Vagina (tissue), 2 donors: ENCODE data around the gene PSMD11. TPM values are rescaled to one million over a fixed set of nuclear protein-coding genes. Genes with fewer than 3 reads are reported as not detected.
"Not testable (repeated sequence)": the region's sequence is repeated elsewhere in the genome, so short reads cannot be mapped to it uniquely, and the experiment has no call there.

Experiments used
- DNase-seq, 2 donors: peaks; one replicate each; pipeline ENCODE4 v3.0.0-alpha.2; 2017; ENCODE audit errors: extremely low spot score in 2 of 2
- H3K27ac ChIP-seq: fragments of 200-600 bp; sonication (generic); one replicate; pipeline ENCODE4 v1.5.1; 2019
- H3K27me3 ChIP-seq: fragments of 200-600 bp; sonication (generic); one replicate; pipeline ENCODE4 v1.5.1; 2019
- H3K36me3 ChIP-seq, 2 donors: fragments of 200-600 bp; sonication (generic); one replicate each; pipeline ENCODE4 v1.5.1; 2017 to 2019
- H3K4me1 ChIP-seq: fragments of 200-600 bp; sonication (generic); one replicate; pipeline ENCODE4 v1.5.1; 2019
- H3K4me3 ChIP-seq, 2 donors: fragments of 200-600 bp; sonication (generic); 1 replicate in 1 of 2; 2 replicates in 1 of 2; pipeline ENCODE4 v1.5.1; 2016 to 2019
- H3K9me3 ChIP-seq: fragments of 200-600 bp; sonication (generic); one replicate; pipeline ENCODE4 v1.5.1; 2019
- POLR2A ChIP-seq, 2 donors: fragments of 450-650 bp; IDR thresholded peaks; one replicate each; pipeline ENCODE4 v1.6.1; 2017; ENCODE audit warnings: antibody characterized with exemption in 2 of 2, mild to moderate bottlenecking in 2 of 2, moderate library complexity in 2 of 2
- POLR2AphosphoS5 ChIP-seq, 2 donors: sonication (generic); formaldehyde crosslinking; IDR thresholded peaks; one replicate each; pipeline ENCODE4 v1.9.0; 2017; ENCODE audit warnings: antibody characterized with exemption in 2 of 2, mild to moderate bottlenecking in 2 of 2, low read depth in 1 of 2; ENCODE audit not compliant: insufficient read depth in 1 of 2
- intact Hi-C: fragments of 100-400 bp; cut with DNase I; formaldehyde crosslinking; loops from one replicate; pipeline ENCODE4 v1.15.1; 2023
- total RNA-seq: library from RNA; depleted of rRNA; stranded (reverse); fragments of >200 nt; gene quantifications from one replicate; pipeline ENCODE4 v1.2.3, GENCODE V29; 2016
- TF ChIP-seq, protein P1 (sequence below), 3 experiments: fragments of 450-650 bp in 2 of 3; fragments of 200-600 bp in 1 of 3; sonication (generic) in 1 of 3; IDR thresholded peaks; one replicate each; pipeline ENCODE4 v1.5.1; 2017 to 2019; ENCODE audit warnings: antibody characterized with exemption in 3 of 3, mild to moderate bottlenecking in 2 of 3, moderate library complexity in 2 of 3

PSMD11 gene
- total RNA-seq, 1 donor from 2014 or later, result 46.9 TPM

DNA sequence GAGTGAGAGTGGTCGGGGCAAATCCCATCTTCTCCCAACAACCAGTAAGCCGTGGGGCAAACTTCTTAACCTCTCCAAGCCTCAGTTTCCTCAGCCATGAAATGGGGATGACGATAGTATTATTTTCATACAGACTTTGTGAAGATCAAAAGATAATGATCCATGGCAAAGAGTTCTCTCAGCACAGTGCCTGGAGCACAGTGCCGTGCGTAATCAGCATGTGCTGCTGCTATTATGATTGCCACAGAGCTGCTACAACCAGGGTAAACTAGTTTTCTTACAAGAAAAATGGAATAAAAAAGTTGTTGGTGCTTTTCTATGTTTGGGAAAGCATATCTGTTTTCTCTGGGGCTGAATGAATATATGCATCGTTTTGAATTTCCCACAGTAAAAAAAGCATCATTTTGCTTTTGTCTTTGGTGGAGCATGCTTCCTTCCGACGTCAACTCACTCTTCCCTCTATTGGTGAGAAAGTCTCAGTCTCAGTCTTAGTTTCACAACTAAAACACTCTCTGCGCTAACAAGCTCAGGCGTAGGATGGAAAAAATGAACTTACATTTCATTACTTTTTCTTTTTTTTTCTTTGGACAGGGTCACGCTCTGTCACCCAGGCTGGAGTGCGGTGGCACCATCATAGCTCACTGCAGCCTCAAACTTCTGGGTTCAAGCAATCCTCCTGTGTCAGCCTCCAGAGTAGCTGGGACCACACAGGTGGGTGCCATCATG lies 79.7 kb downstream of the PSMD11 start:
- H3K4me1 ChIP-seq, result peaks cover 12% of the 10 kb centered on the region
- no peaks in the 10 kb centered on the region for H3K9me3 ChIP-seq
- DNase-seq, result no peak
- intact Hi-C loops, result no loop called here
- no peak overlapping the region for H3K27ac ChIP-seq
- TF ChIP-seq POLR2AphosphoS5 (IDR thresholded peaks at IDR 0.05; ENCODE audit: insufficient read depth in 1 of 2, low read depth in 1 of 2) (no peak), POLR2A (IDR thresholded peaks at IDR 0.05) (no peak)
- TF ChIP-seq, protein P1, sequence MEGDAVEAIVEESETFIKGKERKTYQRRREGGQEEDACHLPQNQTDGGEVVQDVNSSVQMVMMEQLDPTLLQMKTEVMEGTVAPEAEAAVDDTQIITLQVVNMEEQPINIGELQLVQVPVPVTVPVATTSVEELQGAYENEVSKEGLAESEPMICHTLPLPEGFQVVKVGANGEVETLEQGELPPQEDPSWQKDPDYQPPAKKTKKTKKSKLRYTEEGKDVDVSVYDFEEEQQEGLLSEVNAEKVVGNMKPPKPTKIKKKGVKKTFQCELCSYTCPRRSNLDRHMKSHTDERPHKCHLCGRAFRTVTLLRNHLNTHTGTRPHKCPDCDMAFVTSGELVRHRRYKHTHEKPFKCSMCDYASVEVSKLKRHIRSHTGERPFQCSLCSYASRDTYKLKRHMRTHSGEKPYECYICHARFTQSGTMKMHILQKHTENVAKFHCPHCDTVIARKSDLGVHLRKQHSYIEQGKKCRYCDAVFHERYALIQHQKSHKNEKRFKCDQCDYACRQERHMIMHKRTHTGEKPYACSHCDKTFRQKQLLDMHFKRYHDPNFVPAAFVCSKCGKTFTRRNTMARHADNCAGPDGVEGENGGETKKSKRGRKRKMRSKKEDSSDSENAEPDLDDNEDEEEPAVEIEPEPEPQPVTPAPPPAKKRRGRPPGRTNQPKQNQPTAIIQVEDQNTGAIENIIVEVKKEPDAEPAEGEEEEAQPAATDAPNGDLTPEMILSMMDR (IDR thresholded peaks at IDR 0.05), result no peak
- no peaks in the 10 kb centered on the region for H3K27me3 ChIP-seq
- no peak overlapping the region for H3K4me3 ChIP-seq
- no peaks in the 10 kb centered on the region for H3K36me3 ChIP-seq

DNA sequence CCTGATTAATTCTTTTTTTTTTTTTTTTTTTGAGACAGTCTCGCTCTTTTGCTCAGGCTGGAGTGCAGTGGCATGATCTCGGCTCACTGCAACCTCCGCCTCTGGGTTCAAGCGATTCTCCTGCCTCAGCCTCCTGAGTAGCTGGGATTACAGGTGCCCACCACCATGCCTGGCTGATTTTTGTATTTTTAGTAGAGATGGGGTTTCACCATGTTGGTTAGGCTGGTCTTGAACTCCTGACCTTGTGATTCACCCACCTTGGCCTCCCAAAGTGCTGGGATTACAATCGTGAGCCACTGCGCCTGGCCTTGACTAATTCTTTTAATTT lies 80.2 kb downstream of the PSMD11 start:
- intact Hi-C loops, H3K27me3 ChIP-seq, H3K36me3 ChIP-seq, DNase-seq, H3K27ac ChIP-seq, H3K4me1 ChIP-seq, H3K9me3 ChIP-seq, H3K4me3 ChIP-seq: not testable (repeated sequence)

DNA sequence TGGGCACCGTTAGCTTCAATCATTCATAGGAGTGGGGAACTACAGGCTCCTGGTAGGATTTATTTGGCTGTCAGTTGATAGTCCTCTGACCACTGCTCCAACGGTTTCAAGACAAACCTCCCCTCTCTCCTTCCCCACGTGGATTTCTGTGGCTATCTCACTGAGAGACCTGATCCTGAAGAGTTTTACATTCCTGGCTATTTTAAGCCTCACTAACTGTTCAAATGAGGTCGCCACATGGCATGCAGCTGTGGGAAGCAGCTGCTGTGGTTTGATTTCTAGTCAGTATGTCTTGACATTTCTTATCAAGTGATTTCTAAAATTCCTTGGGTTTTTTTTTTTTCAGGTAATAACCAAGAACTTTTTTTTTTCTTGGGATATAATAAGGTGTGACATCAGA lies 80.8 kb downstream of the PSMD11 start:
- Histone ChIP-seq H3K27ac (no peak overlapping the region), H3K27me3 (no peaks in the 10 kb centered on the region), H3K4me3 (no peak overlapping the region), H3K4me1 (peaks cover 5% of the 10 kb centered on the region), H3K9me3 (no peaks in the 10 kb centered on the region), H3K36me3 (no peaks in the 10 kb centered on the region)
- intact Hi-C loops, result no loop called here
- no peak for DNase-seq
- no peak for TF ChIP-seq POLR2AphosphoS5 (IDR thresholded peaks at IDR 0.05; ENCODE audit: insufficient read depth in 1 of 2, low read depth in 1 of 2)
- TF ChIP-seq, protein P1 (IDR thresholded peaks at IDR 0.05), result no peak
- no peak for TF ChIP-seq POLR2A (IDR thresholded peaks at IDR 0.05)

DNA sequence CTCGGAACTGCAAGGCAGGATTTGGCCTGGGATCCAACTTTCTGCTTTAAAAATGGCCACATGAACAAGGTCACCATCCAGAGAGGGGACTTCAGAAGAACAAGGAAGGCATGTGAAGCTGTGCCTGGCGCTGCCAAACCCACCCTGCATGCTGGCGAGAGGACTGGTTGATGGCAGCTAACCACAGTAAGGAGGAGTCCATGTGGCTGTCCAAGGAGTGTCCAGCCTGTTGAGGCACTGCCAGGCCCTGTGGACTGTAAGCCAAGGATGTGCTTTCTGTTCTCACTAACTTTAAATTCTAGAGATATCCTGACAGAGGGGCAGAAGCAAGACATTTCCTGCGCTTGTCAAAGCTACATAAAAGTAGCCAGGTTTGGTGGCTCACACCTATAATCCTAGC lies 82.8 kb downstream of the PSMD11 start:
- DNase-seq, result no peak
- H3K27ac ChIP-seq, result no peak overlapping the region
- TF ChIP-seq, protein P1 (IDR thresholded peaks at IDR 0.05), result no peak
- TF ChIP-seq POLR2A (IDR thresholded peaks at IDR 0.05) (no peak), POLR2AphosphoS5 (IDR thresholded peaks at IDR 0.05; ENCODE audit: insufficient read depth in 1 of 2, low read depth in 1 of 2) (no peak)
- intact Hi-C loops, result no loop called here
- H3K4me3 ChIP-seq, result no peak overlapping the region
- no peaks in the 10 kb centered on the region for H3K36me3 ChIP-seq
- no peaks in the 10 kb centered on the region for H3K27me3 ChIP-seq
- no peaks in the 10 kb centered on the region for H3K4me1 ChIP-seq
- H3K9me3 ChIP-seq, result no peaks in the 10 kb centered on the region

DNA sequence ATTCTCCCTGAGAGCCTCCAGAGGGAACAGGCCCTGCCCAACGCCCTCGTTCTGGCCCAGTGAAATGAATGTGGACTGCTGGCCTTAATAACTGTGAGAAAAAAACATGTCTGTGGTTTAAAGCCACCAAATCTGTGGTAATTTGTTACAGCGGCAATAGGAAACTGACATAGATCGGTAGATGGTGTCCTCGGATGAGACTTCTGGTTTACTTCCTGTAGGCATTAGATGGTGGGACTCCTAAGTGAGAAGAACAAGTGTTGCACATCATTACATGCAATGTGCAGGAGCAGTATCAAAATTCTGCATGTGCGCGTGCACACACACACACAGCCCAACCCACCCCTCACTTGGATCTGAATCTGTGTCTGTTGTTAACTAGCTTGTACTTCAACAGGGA lies 84.5 kb downstream of the PSMD11 start:
- Histone ChIP-seq H3K9me3 (no peaks in the 10 kb centered on the region), H3K4me1 (no peaks in the 10 kb centered on the region), H3K36me3 (no peaks in the 10 kb centered on the region), H3K27ac (no peak overlapping the region), H3K27me3 (no peaks in the 10 kb centered on the region), H3K4me3 (no peak overlapping the region)
- no peak for DNase-seq
- intact Hi-C loops, result no loop called here
- TF ChIP-seq POLR2AphosphoS5 (IDR thresholded peaks at IDR 0.05; ENCODE audit: insufficient read depth in 1 of 2, low read depth in 1 of 2), result no peak
- TF ChIP-seq, protein P1 (IDR thresholded peaks at IDR 0.05), result no peak
- TF ChIP-seq POLR2A (IDR thresholded peaks at IDR 0.05), result no peak
